ENCODE measurements around the gene FDX1.

The FDX1 gene

DNA sequence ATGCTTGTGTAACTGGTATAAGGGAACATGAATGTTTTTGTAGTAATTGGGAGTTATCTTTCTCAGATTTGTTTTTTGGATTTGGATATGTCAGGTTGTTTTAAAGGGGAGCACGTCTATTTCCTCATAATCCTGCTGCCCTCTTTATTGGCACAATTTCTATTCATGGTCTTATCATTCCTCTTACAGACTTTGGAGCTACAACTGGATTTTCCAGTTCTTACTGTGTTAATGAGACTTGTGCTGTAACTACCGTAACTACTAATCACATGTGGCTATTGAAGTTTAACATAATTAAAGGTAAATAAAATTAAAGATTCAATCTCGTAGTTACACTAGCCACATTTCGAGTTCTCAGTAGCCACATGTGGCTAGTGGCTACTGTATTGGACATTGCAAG, 1.9 kb downstream of the FDX1 start:
- DNase-seq, result no peak

DNA sequence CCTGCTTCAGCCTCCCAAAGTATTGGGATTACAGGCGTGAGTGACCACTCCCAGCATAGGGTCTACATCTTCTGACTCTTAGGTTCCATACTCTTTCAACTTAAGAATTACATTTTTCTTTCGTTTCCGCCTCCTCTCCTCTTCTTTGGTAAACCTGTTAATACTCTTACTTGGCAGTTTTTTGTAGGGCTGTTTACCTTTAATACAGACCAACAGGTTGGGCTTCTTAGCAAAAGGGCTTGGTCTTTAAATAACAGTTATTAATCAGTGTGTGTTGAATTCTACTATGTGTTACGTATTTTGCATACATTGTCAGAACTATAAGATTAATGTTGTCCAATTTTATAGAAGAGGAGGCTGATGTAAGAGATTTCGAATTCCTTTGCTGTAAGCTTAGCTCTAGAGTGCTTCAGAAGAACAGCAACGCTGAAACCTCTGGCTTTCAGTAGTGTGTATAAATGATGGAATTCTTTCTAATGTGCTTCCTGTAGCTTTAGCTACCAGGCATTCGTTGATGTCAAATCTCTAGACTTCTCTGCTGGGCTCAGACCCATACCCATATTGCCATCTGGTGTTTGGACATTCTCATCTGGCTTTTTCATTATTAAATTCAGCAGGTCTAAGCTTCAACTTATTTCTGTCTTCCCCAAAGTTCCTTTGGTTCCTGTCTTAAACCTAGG, 3.1 kb downstream of the FDX1 start:
- no peak for DNase-seq

DNA sequence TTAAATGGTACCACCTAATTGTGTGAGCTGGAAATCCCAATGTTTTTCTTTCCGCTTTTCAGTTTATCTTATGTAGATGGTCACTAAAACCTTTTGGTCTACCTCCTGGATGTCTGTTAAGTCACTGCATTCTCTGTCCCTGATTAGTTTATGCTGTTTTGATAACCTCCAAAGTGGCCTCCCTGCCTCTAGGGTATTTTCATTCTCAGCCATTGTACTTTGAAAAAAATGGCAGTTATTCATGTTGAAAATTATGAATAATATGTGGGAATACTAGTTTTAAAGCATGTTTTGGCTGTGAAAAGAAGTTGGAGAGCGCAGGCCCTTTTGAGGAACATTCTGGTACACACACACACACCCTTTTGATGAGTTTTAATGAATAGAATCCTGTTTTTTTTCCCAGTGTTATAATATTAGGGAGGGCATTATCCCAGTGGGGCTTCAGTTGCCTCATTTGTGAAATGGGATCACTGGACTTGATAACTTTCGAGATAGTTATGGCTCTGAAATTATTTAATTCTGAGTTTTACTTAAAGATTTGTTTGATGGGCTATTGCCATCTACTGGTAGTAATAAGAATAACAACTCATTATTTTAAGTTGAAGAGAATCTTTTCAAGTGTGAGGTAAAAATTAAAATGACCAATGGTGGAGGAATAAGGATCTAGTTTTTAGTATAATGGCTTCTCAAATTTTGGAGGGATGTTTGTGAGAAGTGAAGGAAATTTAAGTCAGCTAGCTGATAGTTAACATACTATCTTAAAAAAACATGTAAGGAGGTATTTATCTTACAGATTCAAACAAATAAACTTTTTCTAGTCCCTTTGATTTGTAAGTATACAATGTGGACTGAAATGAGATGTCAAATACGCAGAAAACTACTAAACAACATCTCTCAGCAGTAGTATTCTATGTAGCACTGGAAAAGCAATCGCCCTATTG, 3.9 kb downstream of the FDX1 start:
- DNase-seq, result peak; percentile 28

DNA sequence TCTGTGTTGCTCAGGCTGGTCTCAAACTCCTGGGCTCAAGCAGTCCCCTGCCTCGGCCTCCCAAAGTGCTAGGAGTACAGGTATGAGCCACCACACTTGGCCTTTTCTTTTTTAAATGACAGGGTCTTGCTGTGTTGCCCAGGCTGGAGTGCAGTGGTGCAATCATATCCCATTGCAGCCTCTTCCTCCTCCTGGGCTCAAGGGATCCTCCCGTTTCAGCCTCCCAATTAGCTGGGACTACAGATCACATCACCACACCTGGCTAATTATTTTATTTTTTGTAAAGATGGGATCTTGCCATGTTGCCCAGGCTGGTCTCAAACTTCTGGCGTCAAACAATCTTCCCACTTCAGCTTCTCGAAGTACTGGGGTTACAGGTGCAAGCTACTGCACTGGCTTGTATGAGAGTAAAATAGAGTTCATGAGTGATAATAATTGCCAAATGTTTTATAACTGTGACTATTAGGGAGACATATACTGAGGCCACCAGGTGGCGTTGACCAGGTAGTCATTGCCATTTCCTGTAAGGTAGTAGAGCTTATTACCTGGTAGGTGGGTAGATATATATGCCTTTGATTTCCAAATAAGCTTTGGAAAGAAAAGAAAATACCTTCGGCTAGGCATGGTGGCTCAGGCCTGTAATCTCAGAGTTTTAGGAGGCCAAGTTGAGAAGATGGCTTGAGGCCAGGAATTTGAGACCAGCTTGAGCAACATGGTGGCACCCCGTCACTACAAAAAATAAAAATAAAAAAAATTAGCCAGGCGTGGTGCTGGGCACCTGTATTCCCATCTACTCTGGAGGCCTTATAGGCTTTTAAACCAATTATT, 5.4 kb downstream of the FDX1 start:
- no peak for DNase-seq

DNA sequence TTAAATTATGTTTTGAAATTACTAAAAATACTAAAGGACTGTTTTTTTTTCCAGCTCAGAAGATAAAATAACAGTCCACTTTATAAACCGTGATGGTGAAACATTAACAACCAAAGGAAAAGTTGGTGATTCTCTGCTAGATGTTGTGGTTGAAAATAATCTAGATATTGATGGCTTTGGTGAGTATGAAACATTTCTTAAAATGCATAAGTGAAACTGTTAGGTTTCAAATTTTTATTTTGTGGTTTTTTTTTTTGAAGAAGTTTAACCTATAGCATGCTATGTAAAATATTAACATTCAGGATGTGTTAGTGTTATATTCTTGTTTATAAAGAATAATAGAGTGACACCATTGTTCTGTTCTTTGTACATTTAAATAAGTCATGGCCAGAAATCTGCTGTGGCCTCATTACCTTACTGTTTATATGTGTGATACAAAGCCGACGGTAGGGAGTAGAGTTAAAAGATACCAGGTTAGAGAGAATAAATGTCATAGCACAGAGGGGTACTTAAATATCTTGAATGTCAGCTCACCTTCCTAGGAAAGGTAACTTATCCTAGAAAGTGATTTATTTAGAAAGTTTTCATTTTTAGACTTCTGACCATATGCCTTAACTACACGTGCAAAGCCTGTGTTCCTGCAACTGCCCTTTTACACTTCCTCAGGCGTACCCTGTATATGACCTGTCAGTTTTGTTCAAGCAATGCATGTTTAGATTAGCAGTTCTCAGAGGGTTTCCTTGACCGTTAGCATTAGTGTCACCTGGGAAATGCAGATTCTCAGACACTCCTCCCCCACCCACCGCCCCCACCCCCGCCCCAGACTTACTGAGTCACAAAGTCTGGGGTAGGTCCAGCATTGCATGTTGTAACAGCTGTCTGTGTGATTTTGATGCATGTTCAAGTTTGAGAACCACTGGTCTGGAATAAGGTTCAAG, 6.3 kb downstream of the FDX1 start:
- no peak for DNase-seq

DNA sequence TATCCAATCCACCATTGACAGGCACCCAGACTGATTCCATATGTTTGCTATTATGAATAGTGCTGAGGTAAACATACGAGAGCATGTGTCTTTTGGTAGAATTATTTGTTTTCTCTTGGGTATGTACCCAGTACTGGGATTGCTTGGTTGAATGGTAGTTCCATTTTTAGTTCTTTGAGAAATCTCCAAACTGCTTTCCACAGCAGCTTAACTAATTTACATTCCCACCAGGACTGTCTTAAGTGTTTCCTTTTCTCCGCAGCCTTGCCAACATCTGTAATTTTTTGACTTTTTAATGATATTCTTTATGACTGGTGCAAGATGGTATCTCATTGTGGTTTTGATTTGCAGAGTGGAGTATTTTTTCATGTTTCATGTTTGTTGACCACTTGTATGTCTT, 8.3 kb downstream of the FDX1 start:
- no peak for DNase-seq

DNA sequence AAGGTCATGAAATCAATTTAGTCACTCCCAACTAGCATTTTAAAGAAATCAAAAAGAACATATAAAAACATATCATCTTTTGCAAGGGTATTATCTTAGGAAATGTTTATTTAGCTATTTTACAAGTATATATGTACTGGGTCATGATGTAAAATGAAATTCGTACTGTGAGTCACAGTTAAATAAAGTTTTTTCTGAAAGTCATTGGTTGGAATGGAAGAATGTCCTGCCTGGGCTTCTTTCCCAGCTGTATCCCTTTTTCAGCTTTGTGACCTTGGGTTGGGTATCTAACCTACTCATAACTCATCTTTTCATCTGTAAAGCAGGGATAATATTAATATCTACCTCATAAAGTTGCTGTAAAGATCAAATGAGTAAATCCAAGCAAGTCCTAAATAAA, 15.7 kb downstream of the FDX1 start:
- no peak for DNase-seq

DNA sequence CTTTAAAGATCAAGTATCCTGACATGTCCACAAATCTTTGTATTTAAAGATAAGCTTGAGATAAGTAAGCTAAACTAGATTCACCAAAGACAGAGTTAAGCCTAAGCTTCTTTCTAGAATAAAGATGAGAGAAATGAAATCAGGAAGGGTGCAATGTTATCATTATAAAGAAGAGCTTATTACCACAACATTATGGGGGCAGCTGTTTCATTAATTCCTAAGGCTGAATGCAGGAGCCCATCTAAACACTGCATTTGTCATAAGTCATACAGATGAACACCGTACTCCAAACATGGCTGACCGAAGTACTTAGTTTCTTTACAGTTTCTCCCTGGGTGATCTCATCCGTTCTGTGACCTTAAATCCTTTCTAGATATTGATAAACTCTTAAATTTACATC, 16.3 kb downstream of the FDX1 start:
- no peak for DNase-seq

DNA sequence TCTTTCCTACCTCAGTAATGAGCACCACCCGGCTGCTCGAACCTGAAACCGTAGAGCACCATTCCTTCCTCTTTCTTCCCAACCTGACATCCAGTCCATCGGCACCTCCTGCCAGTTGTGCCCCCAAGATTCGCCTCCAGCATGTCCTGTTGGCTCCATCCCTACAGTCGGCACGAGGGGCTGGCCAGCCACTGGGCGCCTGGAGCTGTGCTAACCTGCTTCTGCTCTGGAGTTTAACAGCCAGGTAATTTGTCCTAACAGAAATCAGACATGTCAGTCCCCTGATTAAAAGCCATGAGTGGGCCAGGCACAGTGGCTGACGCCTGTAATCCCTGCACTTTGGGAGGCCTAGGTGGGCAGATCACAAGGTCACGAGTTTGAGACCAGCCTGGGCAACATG, 16.8 kb downstream of the FDX1 start:
- no peak for DNase-seq

DNA sequence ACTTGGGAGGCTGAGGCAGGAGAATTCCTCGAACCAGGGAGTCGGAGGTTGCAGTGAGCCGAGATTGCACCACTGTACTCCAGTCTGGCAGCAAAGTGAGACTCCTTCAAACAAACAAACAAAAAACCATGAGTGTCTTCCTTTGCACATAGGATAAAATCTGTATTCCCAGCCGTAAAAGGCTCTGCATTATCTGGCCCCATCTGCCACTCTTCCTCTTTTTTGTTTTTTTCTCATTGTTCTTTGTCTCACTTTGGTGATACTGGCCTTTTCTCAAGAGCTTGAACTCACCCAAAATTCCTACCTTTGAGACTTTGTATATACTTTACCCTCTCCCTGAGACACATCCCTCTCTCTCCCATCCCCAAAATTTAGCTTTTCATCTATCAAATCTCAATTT, 17.6 kb downstream of the FDX1 start:
- no peak for DNase-seq

DNA sequence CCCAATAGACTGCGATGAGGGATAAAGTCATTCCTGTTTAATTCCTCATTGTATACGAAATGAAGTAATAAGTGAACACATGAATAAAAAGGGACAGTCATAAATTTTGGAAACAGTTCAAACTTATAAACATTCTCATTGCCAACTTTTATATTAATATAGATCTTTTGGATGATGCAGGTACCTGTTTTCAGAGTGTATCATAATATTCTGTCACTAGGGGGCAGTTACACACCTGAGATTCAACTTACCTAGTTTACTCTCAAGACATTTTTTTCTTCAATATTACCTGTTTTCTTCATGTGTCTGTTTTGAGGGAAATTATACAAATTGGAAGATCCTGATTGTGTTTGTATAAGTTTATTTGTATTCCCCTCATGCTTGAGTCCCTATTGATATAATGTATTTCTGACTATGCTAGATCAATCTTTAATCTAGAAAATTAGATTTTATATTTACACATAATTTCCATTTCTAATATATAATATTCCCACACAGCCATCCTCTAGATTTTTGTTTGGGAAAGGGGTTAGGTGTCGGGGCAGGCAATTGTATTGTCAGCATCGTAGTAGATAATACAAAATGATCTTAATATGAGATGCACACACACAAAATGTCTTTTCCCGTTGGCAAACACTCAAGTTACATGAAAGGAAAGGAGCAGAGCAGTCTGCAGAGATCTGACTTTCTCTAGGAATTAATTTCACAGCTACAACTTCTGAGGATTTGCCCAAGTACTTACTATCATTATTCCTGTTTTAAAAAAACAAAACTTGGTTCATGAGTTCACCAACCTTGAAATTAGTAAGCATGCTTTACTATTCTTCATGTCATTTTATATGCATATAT, 18.4 kb downstream of the FDX1 start:
- no peak for DNase-seq

DNA sequence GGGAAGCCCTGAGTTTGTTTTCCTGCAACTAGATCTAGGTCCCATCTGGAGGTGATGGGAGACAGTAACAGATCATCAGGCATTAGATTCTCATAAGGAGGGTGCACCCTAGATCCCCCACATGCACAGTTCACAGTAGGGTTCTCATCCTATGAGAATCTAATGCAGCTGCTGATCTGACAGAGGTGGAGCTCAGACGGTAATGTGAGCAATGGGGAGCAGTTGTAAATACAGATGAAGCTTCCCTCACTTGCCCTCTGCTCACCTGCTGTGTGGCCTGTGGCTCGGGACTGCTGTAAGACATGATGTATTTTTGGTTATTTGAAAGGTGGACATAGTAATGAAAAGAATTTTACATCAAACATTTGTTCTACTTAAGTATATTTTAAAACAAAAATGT, 20.5 kb downstream of the FDX1 start:
- DNase-seq, result no peak

DNA sequence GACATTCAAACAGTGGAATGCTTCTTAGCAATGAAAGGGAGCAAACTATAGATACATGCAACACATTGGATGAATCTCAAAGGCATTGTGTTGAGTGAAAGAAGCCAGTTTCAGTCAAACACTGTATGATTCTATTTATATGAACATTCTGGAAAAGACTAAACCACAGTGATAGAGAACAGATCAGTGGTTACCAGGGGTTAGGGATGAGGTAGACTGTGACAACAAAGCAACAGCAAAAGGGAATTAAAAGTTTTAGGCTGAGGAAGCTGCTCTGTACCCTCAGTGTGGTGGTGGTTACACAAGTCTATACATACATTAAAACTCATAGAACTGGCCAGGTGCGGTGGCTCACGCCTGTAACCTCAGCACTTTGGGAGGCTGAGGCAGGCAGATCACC, 23.0 kb downstream of the FDX1 start:
- peak; percentile 67 for DNase-seq

DNA sequence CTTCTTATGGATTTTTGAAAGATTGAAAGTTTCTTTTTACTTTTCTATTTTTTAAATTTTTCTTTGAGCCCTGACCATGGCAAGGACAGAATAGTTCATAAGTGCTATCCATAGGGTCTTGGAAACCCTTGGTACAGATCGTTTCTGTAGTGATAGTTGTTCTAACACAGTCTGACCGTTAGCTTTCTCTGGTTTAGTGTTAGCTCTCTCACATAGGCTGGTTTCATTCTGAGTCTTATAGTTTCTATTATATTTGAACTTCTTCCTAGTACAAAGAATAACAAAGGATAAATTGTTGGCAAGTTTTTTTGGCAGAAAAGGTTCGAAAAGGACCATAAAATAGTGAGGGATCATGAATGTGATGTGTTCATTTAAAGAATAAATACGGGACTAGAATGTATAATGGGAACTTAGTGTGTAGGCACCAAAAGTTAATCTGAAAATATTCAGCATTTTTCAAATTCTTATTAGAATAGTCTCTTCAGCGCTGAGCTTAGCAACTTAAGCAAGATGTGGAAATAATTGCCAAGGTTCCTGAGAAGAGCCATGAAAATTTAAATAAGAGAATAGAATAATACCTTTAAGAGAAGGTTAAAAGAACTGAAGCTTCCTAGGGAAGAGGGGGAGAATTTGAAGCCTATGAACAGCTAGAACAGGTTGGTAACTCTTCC, 24.1 kb downstream of the FDX1 start:
- DNase-seq, result peak; percentile 84

DNA sequence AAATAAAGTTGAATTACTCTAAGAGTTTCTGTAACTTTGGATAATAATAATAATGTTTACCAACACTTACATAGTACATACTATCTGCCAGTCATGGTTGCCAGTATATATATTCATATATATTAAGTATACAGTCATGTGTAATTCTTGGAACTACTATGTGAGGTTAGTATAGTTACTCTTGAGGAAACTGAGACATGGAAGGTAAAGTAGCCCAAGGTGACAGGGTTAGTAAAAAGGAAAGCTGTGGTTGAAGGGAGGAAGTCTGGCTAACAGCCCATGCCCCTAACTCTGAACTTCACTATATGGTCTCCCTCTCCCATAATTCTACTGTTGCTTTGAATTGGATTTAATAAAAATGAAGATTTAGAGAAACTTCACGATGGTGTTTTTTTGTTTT, 24.9 kb downstream of the FDX1 start:
- DNase-seq, result peak; percentile 89

DNA sequence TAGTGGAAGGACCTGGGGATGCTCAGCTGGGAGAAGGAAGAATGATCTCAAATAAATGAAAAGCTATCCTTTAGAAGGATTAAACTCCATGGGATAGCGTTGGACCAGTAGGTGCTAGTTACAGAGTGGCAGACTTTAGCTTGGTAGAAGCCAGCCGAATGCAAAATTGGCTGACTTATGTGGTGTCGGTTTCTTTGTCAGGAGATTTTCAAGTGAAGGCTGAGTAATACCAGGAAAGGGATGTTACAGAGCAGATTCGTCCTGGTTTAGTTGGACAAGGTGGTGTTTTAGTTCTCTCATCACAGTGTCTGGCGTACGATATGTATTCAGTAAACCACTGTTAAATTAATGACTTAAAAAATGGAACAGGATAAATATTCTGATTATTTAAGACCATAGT, 26.0 kb downstream of the FDX1 start:
- peak; percentile 90 for DNase-seq

DNA sequence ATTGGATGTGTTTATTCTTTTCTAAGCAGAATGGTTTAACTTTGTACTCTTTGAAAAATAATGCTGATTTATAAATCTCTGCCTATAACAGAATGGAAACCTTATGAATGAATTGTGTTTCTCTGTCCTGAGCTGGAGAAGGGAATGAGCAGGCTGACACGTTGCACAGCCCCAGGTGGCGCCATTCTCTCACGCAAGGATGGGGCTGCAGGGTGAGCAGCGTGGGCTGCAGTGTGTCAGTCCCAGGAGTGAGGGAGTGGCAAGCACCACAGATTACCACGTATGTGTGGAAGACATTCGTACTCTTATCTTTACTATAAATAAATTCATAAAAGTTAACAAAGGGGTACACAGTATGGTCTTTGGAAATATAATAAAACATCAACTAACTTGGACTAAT, 33.4 kb downstream of the FDX1 start:
- peak; percentile 50 for DNase-seq

DNA sequence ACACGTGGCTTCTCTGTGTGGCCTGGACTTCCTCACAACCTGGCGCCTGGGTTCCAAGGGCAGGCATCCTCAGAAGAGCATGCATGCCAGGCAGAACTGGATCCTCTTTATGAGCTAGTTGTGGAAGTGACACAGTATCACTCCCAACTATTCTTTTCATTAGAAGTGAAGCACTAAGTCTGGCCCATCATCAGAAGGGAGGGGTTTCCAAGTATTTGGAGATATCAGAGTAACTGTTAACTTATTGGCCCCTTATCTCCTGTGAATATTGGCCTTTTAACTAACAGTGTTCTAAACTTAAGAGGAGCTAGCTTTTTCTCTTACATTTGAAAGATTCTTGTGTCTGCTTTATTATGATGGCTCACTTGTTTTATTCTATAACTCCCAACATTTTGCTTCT, 35.5 kb downstream of the FDX1 start:
- no peak for DNase-seq

DNA sequence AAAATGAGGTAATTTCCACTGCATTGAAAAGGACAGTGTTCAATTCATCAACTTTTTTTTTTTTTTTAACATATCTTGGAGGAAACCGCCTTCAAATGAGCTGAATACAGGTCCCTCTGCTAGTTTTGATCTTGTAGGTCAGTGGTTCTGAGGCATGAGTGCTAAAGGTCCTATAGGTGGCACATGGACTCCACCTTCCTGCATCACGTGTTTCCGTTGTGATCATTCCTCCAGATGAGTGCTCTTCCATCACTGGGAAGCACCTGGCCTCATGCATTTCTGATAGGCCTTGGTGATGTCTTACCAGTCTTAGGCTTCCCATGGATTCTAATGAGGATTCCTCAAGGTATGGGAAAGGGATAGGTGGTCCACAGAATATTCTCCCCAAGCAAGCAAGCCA, 37.8 kb downstream of the FDX1 start:
- no peak for DNase-seq

DNA sequence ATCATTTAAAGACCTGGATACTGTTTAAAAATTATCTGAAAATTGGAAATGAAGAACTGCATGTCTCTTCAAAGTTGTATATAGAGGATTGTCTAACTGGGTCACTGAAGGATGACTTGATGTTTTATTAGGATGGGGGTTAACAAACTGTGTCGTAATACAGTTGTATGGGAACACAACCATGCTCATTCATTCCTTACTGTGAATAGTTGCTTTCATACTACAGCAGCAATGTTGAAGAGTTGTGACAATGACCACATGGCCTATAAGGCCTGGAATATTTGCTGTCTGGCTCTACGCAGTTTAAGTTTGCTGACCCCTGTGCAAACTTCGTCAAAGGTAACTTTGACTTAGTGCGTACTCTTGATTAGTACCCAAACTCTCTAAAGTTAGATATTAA, 38.4 kb downstream of the FDX1 start:
- no peak for DNase-seq

DNA sequence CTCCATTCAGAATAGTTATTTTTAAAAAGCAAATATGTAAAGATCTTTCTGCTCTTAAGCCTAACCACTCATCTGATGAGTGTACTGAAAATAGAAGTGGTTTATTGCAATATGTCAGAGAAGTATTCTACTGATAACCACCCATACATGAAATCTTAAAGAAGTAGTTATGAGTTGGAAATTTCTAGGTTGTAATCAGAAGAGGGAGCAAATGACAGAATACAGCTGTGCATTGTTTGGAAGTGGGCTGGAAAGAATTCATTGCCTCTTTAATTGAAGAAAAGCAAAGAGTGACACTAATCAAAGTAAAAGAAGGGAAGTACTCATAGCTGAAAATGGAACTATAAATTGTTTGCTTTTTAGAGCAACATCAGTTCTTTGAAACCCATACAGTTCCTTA, 39.4 kb downstream of the FDX1 start:
- DNase-seq, result no peak

All from activated CD4-positive, alpha-beta T cell treated with anti-CD3 and anti-CD28 coated beads, Interleukin-10, Interleukin-2, amounts not matched to agents 100 ng/mL and 50 ng/mL, durations not matched to agents 16 hours and 8 hours (primary cell).